ENCODE measurements around the gene KCNQ1OT1.
A peak's percentile ranks its signal among the peaks of the same experiment; 100 is the strongest.

KCNQ1OT1 gene

DNA sequence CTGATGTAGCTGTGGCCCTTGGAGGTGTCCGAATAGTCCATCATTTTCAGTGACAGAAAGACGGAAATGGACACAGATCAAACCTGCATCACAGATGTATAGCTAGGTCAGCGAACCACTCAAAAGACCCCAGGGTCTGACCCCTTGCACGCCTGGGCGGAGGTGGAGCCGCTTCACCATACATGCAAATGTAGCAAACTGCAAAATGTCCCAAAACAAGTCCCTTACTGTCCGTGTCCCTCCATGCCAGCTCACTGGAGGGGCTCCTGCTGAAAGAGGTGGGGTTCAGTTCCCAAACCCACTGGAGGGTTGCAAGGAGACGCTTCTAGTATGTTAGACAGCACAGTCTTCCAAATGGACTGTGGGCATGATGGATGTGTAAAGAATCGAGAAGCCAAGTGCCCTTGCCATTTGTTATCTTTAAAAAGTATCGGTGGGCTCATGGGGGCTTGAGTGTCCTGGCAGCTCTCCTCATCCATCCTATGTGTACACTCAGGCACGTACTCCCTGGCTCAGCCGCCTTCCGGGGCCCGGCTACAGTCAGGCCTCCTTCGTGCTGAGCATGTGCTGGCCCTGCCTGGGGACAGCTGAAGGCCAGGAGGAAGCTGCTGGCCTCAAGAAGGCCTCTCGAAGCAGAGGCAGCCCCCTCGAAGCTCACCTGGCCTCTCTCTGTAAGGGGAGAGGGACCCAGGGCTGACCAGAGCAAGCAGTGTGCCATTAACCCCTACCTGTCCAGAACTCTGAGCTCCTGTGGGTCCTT, 20.2 kb upstream of the KCNQ1OT1 start:
- no peak for DNase-seq

- no peak for DNase-seq
Observed at GRCh38 chr11:2718817-2719438, 19.1 kb upstream of the KCNQ1OT1 start.

GRCh38 chr11:2717561-2718325, 17.9 kb upstream of the KCNQ1OT1 start:
- no peak for DNase-seq

- no peak for DNase-seq
Observed at GRCh38 chr11:2716376-2717095, 16.7 kb upstream of the KCNQ1OT1 start.

DNA sequence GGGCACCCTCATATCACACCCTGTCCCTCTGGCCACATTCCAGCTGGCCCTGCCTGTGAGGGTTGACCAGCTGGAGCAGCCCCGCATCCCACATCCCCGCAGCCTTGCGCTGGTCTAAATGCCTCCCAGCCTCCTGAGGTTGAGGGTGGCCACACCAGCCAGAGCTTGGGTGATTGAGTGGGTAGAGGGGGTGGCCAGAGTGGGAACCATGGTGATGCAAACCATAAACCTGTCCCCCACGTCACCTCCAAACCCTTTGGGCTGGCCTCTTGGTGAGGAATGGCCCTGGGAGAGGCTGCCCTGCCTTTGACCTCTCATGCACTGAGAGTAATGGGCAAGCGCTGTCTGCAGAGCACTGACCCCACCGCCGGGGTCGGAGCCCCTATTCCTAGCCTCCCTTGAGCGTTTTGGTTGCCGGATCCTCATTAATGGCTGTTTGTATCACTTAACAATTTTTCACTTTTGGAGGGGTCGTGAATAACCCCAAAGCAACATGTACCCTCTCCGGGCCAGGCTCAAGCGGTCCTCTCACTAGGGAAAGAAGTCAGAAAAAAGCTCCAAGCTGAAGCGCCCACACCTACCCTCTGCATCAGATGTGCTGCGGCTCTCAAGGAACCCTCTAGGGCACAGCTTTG, 16.0 kb upstream of the KCNQ1OT1 start:
- DNase-seq, result no peak

DNA sequence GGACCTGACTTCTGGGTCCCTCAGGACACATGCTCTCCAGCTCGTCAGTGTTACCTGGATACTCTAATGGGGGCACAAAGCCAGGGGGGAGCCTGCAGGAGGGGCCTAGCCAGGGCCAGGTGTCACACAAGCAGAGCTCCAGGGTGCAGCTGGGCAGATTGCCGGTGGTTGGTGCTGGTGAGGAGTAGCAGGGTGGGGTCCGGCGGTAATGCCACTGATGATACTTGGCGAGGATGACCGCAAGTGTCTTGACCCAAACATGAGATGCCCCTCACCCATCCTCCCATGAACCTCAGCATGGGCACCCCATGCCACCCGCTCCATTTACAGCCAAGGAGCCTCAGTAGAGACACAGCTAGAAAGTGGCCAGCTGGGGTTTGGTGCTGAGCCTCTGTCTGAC, 15.1 kb upstream of the KCNQ1OT1 start:
- no peak for DNase-seq

- no peak for DNase-seq
Observed at GRCh38 chr11:2714463-2714800, 14.6 kb upstream of the KCNQ1OT1 start.

- peak; percentile 83 for DNase-seq
Observed at GRCh38 chr11:2713661-2714462, 14.1 kb upstream of the KCNQ1OT1 start.

GRCh38 chr11:2713094-2713493, 13.3 kb upstream of the KCNQ1OT1 start:
- peak; percentile 75 for DNase-seq

DNA sequence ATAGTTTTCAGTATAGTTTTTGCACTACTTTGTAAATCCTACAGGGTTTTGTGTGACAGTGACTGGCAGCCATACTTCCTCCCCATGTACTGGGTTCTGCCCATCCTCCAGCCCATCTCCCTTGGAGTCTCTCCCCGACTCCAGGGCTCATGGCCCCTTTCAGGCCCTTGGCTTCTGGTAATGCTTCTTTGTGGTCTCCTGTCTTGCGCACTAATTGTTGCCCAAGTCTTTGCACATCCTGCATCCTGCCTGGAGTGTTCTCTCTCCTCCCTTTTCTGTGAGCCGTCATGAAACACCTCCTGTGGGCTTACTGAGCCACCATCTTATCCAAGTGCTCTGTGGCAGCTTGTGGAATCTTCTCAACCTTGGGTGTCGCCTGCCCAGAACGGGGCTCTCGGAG, 11.4 kb upstream of the KCNQ1OT1 start:
- no peak for DNase-seq

- DNase-seq, result no peak
Observed at GRCh38 chr11:2709429-2709828, 9.6 kb upstream of the KCNQ1OT1 start.

DNA sequence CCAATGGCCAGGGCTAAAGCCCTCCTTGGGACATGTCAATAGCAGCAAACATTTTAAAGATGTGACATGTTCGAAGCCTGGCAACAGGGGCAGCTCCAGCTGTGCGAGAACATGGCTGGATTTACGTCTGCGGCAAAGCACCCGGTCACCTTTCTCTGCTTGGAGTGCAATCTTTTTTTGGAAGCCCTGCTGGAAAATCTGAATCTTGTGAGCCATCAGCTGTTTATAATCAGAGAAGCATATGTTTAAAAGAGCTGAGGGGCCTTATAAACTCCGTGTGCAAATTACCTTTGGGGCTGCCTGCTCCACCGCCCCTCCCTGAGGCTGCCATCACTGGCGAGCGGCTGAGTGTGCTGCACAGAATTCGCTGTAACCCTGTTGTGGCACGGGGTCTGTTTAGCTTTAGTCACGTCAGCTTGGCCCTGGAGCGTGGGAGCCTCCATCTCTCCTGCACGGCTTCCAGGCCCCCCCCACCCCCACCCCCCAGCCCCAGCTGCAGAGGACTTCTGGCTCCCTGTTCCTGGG, 9.0 kb upstream of the KCNQ1OT1 start:
- peak; percentile 88 for DNase-seq

GRCh38 chr11:2708151-2708581, 8.4 kb upstream of the KCNQ1OT1 start:
- peak; percentile 80 for DNase-seq

DNA sequence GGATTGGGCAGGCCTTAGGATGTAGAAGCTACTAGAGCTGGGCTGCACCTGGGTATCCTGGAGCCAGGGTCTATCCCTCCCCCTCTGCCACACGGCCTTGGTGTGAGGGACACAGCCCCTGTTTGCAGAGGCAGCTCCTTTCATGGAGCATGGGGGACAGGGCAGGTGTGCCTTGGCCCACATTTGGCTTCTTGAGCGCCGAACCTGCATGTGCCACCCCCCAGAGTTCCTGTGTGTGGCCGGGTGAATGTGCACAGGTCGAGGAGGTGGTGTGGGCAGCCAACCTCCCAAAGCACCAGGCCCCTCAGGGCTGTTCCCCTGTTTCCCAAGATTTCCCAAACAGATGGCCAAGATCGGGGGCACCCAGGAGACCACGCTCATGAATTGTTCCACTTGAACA, 7.9 kb upstream of the KCNQ1OT1 start:
- no peak for DNase-seq

GRCh38 chr11:2706321-2706720, 6.5 kb upstream of the KCNQ1OT1 start:
- no peak for DNase-seq

DNA sequence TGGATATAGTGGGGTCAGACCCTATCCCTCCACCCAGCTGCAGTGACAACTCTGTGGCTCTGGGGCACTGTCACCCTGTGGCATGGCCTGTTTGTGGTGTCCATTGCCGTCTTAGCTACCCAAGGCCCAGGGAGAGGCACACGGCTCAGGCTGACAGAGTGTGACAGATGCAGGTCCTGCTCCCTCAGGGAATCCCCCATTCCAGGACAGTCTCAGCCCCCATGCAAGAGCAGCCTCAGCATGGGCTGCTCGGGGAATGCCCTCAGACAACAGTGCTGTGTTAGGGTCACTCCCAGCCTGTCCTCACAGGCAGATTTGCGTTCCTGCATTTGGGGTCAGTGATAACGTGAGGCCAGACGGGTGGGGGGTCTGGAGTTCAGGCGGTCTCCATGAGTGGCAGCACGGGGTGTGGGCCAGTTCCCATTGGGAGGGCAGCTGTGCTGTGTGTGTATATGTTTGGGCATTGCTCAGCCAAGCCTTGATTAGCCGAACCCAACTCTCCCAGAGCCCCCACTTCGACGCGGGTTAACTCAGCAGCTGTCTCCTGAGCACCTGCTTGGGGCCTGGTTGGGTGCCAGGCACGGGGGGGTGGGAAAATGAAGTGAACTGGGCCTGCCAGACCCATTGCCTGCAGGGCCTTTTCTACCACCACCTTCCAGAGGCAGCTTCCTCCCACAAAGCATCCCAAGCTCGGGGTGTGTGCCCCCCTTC, 5.3 kb upstream of the KCNQ1OT1 start:
- DNase-seq, result peak; percentile 91

- no peak for DNase-seq
Observed at GRCh38 chr11:2704356-2704755, 4.6 kb upstream of the KCNQ1OT1 start.

DNA sequence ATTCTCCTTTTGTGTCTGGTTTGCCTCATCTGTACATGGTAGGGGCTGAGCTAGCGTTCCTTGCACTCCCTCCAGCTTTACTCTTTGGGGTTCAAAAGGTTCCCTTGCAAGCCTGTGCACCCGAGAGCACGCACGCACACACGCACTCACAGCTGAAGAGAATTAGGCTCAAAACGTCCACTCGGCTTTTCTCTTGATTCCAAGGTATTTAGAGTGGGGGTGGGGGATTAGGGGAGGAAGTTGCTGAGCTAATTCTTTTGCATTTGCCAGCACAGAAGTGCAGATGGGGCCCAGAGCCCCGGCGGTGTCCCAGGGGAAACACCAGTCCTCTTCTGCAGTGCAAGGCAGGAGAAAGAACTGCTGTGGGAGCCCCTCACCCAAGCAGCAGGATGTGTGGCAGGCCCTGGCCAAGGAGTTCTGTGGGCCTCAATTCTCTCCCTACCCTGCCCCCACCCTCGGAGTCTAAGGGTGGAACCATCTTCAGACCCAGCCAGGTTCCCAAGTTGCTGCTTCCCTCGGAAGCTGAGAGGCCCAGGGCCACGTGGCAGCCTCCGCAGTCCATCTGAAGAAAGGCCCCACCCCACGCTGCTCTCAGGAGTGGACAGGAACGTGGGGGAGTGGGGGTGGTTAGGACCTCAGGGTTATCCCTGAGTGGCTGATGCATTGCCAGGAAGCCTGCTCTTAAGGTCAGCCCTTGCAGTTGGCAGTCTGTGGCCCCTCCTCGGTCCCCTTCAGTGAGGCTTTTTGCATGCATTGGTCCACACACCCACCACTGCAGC, 3.8 kb upstream of the KCNQ1OT1 start:
- peak; percentile 82 for DNase-seq

DNA sequence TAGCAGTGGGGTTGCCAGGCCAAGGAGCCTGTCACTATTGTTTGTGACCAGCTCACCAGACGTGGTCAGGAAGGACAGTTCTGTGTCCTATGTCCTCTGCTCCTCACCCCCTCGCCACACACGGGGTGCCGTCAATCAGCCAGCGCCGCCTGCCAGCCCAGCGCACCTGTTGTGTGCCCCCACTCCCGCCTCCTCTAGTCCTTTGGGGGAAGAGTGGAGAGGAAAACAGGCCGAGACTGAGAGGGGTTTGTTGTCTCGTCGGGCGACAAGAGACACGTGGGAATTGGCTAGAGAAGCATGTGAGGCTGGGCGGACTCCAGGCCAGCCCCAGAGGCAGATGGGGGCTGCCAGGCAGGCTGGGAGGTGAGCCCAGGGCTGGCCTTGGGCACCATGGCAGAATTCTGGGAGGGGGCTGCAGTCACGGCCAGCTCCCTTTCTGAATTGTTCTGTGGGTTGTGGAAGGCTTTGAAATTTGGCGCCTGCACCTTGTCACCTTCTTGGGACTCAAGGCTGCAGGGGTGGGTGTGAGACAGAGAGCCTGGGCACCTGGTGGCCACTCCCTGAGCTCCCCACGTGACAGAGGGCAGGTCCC, 3.1 kb upstream of the KCNQ1OT1 start:
- DNase-seq, result peak; percentile 80
